Measurements from ENCODE around the gene PCSK2.

Gene PCSK2

DNA sequence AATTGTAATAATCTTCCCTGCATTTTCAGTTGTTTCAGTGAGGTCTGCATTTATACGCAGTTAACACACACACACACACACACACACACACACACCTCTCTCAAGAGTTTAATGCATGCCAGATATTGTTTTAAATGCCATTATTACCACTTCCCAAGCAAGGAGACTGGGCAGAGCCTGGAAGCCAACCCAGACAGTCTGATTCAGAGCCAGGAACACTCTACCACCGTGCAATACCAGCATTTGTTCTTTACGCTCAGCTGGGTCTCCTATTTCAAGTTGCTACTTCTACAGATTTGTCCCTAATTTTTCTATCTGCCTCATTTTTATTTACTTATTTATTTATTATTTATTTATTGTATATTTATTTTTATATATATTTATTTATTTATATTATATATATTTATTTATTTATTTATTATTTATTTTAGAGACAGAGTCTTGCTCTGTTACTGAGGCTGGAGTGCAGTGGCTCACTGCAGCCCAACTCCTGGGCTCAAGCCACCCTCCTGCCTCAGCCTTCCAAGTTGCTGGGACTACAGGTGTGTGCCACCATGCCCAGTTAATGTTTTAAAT, 68.4 kb downstream of the PCSK2 start:
- no peaks in the 10 kb centered on the region for H3F3A ChIP-seq (ENCODE audit: insufficient read depth, low read length)
- TF ChIP-seq EZH2phosphoT487 (IDR thresholded peaks at IDR 0.05; ENCODE audit: low read length) (no peak), EZH2 (optimal IDR thresholded peaks at IDR 0.05; ENCODE audit: low read depth, low read length) (no peak)
- TF ChIP-seq, protein P1, sequence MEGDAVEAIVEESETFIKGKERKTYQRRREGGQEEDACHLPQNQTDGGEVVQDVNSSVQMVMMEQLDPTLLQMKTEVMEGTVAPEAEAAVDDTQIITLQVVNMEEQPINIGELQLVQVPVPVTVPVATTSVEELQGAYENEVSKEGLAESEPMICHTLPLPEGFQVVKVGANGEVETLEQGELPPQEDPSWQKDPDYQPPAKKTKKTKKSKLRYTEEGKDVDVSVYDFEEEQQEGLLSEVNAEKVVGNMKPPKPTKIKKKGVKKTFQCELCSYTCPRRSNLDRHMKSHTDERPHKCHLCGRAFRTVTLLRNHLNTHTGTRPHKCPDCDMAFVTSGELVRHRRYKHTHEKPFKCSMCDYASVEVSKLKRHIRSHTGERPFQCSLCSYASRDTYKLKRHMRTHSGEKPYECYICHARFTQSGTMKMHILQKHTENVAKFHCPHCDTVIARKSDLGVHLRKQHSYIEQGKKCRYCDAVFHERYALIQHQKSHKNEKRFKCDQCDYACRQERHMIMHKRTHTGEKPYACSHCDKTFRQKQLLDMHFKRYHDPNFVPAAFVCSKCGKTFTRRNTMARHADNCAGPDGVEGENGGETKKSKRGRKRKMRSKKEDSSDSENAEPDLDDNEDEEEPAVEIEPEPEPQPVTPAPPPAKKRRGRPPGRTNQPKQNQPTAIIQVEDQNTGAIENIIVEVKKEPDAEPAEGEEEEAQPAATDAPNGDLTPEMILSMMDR (IDR thresholded peaks at IDR 0.05; ENCODE audit: low read length) = no peak
- no peaks in the 10 kb centered on the region for H4K20me1 ChIP-seq (ENCODE audit: insufficient read depth, low read length)
- H3K4me1 ChIP-seq (ENCODE audit: low read length) = no peaks in the 10 kb centered on the region
- H3K9ac ChIP-seq (ENCODE audit: low read length) = no peak overlapping the region
- no peaks in the 10 kb centered on the region for H3K79me2 ChIP-seq (ENCODE audit: low read length)
- H2AFZ ChIP-seq (ENCODE audit: low read length) = no peak overlapping the region
- H3K9me3 ChIP-seq (replicated peaks; ENCODE audit: insufficient read depth, low read length) = no peaks in the 10 kb centered on the region
- no peak overlapping the region for H3K4me3 ChIP-seq (ENCODE audit: low read length)
- H3K27me3 ChIP-seq (replicated peaks; ENCODE audit: insufficient read depth, low read length) = no peaks in the 10 kb centered on the region
- H3K27ac ChIP-seq (ENCODE audit: low read length) = no peak overlapping the region
- no peak for DNase-seq
- no peak overlapping the region for H3K4me2 ChIP-seq (ENCODE audit: low read depth, low read length)
- H3K9me2 ChIP-seq (replicated peaks; ENCODE audit: insufficient read depth, low read length) = no peaks in the 10 kb centered on the region
- H3K36me3 ChIP-seq (replicated peaks; ENCODE audit: insufficient read depth, low read length) = no peaks in the 10 kb centered on the region

DNA sequence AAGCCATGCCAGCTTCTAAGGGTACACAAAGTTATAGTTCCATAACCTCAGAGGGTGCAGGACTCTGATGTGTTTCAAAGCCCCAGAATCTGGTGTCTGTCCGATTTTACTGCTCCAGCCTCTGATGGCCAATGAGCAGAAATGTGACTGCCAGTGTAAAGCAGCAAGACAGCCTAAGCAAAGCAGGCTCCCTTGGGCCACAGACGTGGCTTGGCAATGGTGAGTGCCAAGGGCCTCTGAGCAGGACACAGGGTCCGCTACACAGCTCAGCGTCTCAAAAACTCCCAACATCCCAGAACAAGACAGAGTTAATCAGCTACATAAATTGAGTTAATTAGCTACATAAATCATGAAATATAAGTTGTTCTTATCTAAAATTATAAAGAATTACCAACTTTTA, 69.2 kb downstream of the PCSK2 start:
- H3K79me2 ChIP-seq (ENCODE audit: low read length) = no peaks in the 10 kb centered on the region
- H3K27ac ChIP-seq (ENCODE audit: low read length) = no peak overlapping the region

DNA sequence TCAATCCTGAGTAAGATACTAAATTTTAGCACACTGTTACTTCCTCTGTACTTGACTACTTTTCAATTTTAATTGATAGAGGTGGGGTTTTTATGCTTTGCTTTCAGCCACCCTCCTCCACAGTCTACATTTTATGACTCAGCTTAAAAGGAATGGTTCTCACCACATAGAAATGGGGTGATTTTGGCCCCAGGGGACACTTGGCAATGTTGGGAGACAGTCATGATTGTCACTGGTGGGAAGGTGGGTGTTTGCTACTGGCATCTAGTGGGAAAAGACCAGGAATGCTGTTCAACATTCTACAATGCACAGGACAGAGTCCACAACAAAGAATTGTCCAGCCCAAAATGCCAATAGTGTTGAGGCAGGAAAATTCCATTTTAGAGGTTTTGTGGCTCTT, 71.3 kb downstream of the PCSK2 start:
- H3K79me2 ChIP-seq (ENCODE audit: low read length) = no peaks in the 10 kb centered on the region
- TF ChIP-seq EZH2 (optimal IDR thresholded peaks at IDR 0.05; ENCODE audit: low read depth, low read length) (no peak), EZH2phosphoT487 (IDR thresholded peaks at IDR 0.05; ENCODE audit: low read length) (no peak)
- TF ChIP-seq, protein P1 (IDR thresholded peaks at IDR 0.05; ENCODE audit: low read length) = no peak
- H3K9me2 ChIP-seq (replicated peaks; ENCODE audit: insufficient read depth, low read length) = no peaks in the 10 kb centered on the region
- no peaks in the 10 kb centered on the region for H3K27me3 ChIP-seq (replicated peaks; ENCODE audit: insufficient read depth, low read length)
- H3F3A ChIP-seq (ENCODE audit: insufficient read depth, low read length) = no peaks in the 10 kb centered on the region
- H3K9me3 ChIP-seq (replicated peaks; ENCODE audit: insufficient read depth, low read length) = no peaks in the 10 kb centered on the region
- no peak overlapping the region for H3K9ac ChIP-seq (ENCODE audit: low read length)
- H3K4me3 ChIP-seq (ENCODE audit: low read length) = no peak overlapping the region
- H3K4me2 ChIP-seq (ENCODE audit: low read depth, low read length) = no peak overlapping the region
- H2AFZ ChIP-seq (ENCODE audit: low read length) = no peak overlapping the region
- no peak overlapping the region for H3K27ac ChIP-seq (ENCODE audit: low read length)
- no peak for DNase-seq
- H3K4me1 ChIP-seq (ENCODE audit: low read length) = no peaks in the 10 kb centered on the region
- H4K20me1 ChIP-seq (ENCODE audit: insufficient read depth, low read length) = no peaks in the 10 kb centered on the region
- no peaks in the 10 kb centered on the region for H3K36me3 ChIP-seq (replicated peaks; ENCODE audit: insufficient read depth, low read length)

More for the DNA sequence above, 69.2 kb downstream of the PCSK2 start:
- H3K4me1 ChIP-seq (ENCODE audit: low read length) = no peaks in the 10 kb centered on the region
- no peak for DNase-seq
- no peaks in the 10 kb centered on the region for H3F3A ChIP-seq (ENCODE audit: insufficient read depth, low read length)
- H3K9me2 ChIP-seq (replicated peaks; ENCODE audit: insufficient read depth, low read length) = no peaks in the 10 kb centered on the region
- H3K4me3 ChIP-seq (ENCODE audit: low read length) = no peak overlapping the region
- TF ChIP-seq EZH2phosphoT487 (IDR thresholded peaks at IDR 0.05; ENCODE audit: low read length) (no peak), EZH2 (optimal IDR thresholded peaks at IDR 0.05; ENCODE audit: low read depth, low read length) (no peak)
- TF ChIP-seq, protein P1 (IDR thresholded peaks at IDR 0.05; ENCODE audit: low read length) = no peak
- no peaks in the 10 kb centered on the region for H3K36me3 ChIP-seq (replicated peaks; ENCODE audit: insufficient read depth, low read length)
- H2AFZ ChIP-seq (ENCODE audit: low read length) = no peak overlapping the region
- no peaks in the 10 kb centered on the region for H3K9me3 ChIP-seq (replicated peaks; ENCODE audit: insufficient read depth, low read length)
- no peaks in the 10 kb centered on the region for H3K27me3 ChIP-seq (replicated peaks; ENCODE audit: insufficient read depth, low read length)
- H4K20me1 ChIP-seq (ENCODE audit: insufficient read depth, low read length) = no peaks in the 10 kb centered on the region
- no peak overlapping the region for H3K4me2 ChIP-seq (ENCODE audit: low read depth, low read length)
- no peak overlapping the region for H3K9ac ChIP-seq (ENCODE audit: low read length)
